NOMO-1 treated with DMSO at 0.1 percent for 48 hours (cell line): ENCODE measurements around the gene ZNF337.
A peak's percentile ranks its signal among the peaks of the same experiment; 100 is the strongest.
"Not testable (repeated sequence)": the region's sequence is repeated elsewhere in the genome, so short reads cannot be mapped to it uniquely, and the experiment has no call there.

Experiments
- DNase-seq: peaks from one replicate; lab custom pipeline; 2025; ENCODE audit not compliant: unreplicated experiment; lab: John Stamatoyannopoulos, UW

Gene ZNF337

DNA sequence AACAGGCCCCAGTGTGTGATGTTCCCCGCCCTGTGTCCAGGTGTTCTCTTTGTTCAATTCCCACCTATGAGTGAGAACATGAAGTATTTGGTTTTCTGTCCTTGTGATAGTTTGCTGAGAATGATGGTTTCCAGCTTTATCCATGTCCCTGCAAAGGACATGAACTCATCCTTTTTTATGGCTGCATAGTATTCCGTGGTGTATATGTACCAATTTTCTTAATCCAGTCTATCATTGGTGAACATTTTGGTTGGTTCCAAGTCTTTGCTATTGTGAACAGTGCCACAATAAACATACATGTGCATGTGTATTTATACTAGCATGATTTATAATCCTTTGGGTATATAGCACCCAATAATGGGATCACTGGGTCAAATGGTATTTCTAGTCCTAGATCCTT lies 66.0 kb downstream of the ZNF337 start:
- not testable (repeated sequence) for DNase-seq

DNA sequence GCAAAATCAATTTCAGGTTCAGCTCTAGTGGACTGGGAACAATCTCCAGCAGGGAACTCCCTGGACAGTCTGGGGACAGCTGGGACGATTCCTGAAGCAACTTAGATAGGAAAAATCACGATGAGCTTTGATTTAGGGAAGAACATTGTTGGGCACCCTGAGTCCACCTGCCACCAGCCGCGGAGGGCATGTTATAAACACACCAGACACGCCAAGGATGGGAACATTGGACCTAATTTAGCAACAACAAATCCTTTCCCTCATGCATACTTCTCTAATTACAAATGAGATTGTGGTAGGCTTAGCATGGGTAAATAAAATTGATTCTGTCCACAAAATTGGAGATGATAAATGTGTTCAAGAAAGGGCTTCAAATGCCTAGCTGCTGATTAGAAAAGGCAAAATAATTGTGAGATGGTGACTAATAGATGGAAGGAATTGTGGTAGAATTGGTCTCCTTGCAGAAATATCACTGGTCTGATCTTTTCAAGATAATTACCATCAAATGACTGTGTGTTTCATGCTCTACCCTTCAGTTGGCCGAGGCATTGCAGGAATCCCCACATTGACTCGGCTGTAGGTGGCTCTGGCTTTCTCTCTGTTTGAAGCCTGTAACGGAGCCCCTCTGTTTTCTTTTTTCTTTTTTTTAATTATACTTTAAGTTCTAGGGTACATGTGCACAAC lies 66.7 kb downstream of the ZNF337 start:
- no peak for DNase-seq

DNA sequence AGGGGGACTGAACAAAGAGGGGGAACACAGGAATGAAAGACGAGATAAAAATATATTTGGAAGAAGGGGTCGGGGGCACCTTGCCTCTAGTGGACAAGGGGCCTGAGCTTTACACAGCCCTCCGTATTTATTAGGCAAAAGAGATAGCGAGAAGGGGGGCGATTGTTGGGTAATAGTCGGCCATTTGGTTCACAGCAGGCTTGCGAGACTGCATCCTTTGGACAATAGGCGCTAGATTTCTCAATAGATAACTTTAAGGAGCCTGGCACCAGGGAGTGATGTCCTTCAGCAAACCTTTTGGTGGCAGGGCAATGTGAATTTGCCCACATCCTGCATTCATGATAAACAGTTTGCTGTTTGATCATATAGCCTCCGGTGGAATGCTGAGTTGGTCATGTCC lies 69.9 kb downstream of the ZNF337 start:
- no peak for DNase-seq

GRCh38 chr20:25624500-25624939 lies 72.1 kb downstream of the ZNF337 start:
- DNase-seq = peak; percentile 33
